ENCODE data around the gene KLHL17. TPM values are rescaled to one million over a fixed set of nuclear protein-coding genes. Genes with fewer than 3 reads are reported as not detected.
"Not testable (repeated sequence)": the region's sequence is repeated elsewhere in the genome, so short reads cannot be mapped to it uniquely, and the experiment has no call there.

KLHL17 gene
- total RNA-seq, 2 donors from 2014 or later = 4.2 to 15.3 TPM

DNA sequence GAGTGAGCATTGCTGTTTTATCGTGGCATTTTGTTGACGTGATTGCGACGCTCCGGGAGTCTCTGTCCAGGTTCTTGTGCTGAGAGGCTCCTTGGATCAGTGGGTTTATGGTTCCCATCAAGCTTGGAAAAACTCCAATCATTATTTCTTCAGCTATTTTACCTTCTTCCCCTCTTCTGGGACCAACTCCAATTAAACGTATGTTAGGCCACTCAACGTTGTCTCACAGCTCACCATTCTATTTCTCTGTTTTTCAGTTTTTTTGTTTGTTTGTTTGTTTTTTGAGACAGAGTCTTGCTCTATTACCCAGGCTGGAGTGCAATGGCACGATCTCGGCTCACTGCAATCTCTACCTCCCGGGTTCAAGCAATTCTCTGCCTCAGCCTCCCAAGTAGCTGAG is 31.5 kb downstream of the KLHL17 start:
- Histone ChIP-seq H3K27ac (no peak overlapping the region), H3K36me3 (no peaks in the 10 kb centered on the region), H3K27me3 (replicated peaks; ENCODE audit: insufficient read depth) (no peaks in the 10 kb centered on the region), H3K4me3 (no peak overlapping the region), H3K4me1 (ENCODE audit: control insufficient read depth in 1 of 2, low read depth in 2 of 2) (peaks cover 0 to under 1% of the 10 kb centered on the region in 2 donors), H3K9me3 (peaks cover 5% of the 10 kb centered on the region)
- TF ChIP-seq, protein P1, sequence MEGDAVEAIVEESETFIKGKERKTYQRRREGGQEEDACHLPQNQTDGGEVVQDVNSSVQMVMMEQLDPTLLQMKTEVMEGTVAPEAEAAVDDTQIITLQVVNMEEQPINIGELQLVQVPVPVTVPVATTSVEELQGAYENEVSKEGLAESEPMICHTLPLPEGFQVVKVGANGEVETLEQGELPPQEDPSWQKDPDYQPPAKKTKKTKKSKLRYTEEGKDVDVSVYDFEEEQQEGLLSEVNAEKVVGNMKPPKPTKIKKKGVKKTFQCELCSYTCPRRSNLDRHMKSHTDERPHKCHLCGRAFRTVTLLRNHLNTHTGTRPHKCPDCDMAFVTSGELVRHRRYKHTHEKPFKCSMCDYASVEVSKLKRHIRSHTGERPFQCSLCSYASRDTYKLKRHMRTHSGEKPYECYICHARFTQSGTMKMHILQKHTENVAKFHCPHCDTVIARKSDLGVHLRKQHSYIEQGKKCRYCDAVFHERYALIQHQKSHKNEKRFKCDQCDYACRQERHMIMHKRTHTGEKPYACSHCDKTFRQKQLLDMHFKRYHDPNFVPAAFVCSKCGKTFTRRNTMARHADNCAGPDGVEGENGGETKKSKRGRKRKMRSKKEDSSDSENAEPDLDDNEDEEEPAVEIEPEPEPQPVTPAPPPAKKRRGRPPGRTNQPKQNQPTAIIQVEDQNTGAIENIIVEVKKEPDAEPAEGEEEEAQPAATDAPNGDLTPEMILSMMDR (IDR thresholded peaks at IDR 0.05) = no peak
- ATAC-seq (ENCODE audit: insufficient number of reproducible peaks, low FRiP score, low read depth) (no peak), DNase-seq (ENCODE audit: low spot score) (no peak)

DNA sequence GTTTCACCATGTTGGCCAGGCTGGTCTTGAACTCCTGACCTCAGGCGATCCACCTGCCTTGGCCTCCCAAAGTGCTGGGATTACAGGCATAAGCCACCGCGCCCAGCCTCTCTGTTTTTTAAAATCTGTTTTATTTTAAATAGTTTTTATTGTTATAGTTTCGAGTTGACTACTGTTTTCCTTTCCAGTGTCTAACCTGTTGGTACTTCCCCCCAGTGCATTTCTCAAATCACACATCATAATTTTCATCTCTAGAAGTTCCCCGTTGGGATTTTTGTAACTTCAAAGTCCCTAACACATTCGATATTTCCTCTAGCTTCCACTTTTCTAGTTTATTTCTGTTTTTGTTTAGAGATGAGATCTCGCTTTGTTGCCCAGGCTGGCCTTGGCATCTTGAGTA is 32.0 kb downstream of the KLHL17 start:
- no peak overlapping the region for H3K4me3 ChIP-seq
- peaks cover 0 to 5% of the 10 kb centered on the region in 2 donors for H3K4me1 ChIP-seq (ENCODE audit: control insufficient read depth in 1 of 2, low read depth in 2 of 2)
- TF ChIP-seq, protein P1 (IDR thresholded peaks at IDR 0.05) = no peak
- H3K9me3 ChIP-seq = peaks cover 5% of the 10 kb centered on the region
- no peak for ATAC-seq (ENCODE audit: insufficient number of reproducible peaks, low FRiP score, low read depth)
- H3K27me3 ChIP-seq (replicated peaks; ENCODE audit: insufficient read depth) = no peaks in the 10 kb centered on the region
- no peaks in the 10 kb centered on the region for H3K36me3 ChIP-seq
- DNase-seq (ENCODE audit: low spot score) = no peak
- H3K27ac ChIP-seq = no peak overlapping the region

DNA sequence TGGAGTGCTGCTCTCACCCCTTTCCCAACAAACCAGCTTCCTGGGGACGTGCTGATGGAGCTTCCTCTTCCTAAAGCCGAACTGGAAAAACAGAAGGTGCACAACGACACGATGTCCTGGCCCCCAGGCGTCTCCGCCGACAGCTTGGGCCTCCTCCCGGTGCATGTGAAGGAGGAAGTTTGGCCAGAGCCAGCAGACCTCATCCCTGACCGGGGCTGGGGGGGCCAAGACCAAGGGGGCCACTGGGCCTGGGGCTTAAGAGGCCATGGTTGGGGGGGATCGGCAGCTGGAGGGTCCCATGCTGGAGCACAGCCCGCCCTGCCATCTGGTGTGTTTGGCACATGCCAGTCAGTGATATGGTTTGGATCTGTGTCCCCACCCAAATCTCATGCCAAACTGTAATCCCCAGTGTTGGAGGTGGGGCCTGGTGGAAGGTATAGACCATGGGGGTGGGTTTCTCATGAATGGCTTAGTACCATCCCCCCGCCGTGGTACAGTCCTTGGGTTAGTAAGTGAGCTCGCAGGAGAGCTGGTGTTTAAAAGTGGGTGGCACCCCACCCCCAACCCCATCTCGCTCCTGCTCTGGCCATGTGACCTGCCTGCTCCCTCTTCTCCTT is 33.1 kb downstream of the KLHL17 start:
- ATAC-seq (ENCODE audit: insufficient number of reproducible peaks, low FRiP score, low read depth) = no peak

DNA sequence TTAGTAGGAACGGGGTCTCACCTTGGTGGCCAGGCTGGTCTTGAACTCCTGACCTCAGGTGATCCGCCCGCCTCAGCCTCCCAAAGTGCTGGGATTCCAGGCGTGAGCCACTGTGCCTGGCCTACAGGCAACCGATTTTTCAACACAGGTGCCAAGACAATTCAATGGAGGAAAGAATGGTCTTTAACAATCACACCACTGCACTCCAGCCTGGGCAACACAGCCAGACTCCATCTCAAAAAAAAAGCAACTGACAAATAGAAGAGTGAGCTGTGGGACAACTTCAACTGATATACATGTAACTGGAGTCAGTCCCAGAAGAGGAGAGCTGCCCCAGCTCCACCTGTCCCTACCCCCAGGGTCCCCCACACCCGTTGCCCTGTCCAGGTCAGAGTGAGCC is 34.2 kb downstream of the KLHL17 start:
- DNase-seq (ENCODE audit: low spot score); H3K27ac ChIP-seq; H3K9me3 ChIP-seq; H3K4me3 ChIP-seq; ATAC-seq (ENCODE audit: insufficient number of reproducible peaks, low FRiP score, low read depth); H3K36me3 ChIP-seq; H3K27me3 ChIP-seq (replicated peaks; ENCODE audit: insufficient read depth): not testable (repeated sequence)
- peaks cover 9 to 16% of the 10 kb centered on the region in 2 donors for H3K4me1 ChIP-seq (ENCODE audit: control insufficient read depth in 1 of 2, low read depth in 2 of 2)

More for the DNA sequence above, 33.1 kb downstream of the KLHL17 start:
- TF ChIP-seq, protein P1 (IDR thresholded peaks at IDR 0.05) = no peak
- Histone ChIP-seq H3K27me3 (replicated peaks; ENCODE audit: insufficient read depth) (no peaks in the 10 kb centered on the region), H3K4me3 (no peak overlapping the region), H3K36me3 (no peaks in the 10 kb centered on the region), H3K4me1 (ENCODE audit: control insufficient read depth in 1 of 2, low read depth in 2 of 2) (peaks cover 5 to 16% of the 10 kb centered on the region in 2 donors), H3K27ac (no peak overlapping the region), H3K9me3 (peaks cover 5% of the 10 kb centered on the region)
- DNase-seq (ENCODE audit: low spot score) = no peak

DNA sequence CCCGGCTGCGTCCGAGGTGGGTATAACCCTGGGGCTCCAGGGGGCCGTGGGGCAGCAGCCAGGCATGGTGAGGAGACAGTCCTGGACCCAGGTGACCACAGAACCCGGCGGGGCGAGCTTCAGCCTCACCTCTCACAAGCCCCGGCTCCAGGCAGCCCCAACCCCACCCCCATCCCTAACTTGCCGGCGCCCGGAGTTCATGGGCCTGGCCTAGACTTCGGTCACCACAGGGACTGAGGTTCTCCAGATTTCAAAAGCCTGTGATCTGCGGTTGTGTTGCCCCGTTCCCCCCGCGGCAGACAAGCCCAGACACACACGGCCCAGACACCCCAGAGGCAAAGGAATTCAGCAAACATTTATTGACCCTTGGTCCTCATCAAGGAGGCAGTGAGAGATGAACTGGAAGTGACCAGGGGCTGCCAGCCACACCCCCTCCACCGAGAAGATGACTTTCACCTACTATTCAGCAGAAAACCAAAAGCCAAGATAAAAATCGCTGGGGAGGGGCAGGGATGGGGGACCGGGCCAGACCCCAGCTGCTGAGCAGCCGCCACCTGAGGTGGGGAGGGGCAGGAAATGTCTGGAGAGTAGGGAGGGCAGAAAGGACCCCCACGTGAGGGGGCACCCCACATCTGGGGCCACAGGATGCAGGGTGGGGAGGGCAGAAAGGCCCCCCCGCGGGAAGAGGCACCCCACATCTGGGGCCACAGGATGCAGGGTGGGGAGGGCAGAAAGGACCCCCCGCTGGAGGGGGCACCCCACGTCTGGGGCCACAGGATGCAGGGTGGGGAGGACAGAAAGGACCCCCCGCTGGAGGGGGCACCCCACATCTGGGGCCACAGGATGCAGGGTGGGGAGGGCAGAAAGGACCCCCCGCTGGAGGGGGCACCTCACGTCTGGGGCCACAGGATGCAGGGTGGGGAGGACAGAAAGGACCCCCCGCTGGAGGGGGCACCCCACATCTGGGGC is 35.6 kb downstream of the KLHL17 start:
- H3K36me3 ChIP-seq = no peaks in the 10 kb centered on the region
- no peak overlapping the region for H3K27ac ChIP-seq
- no peak overlapping the region for H3K4me3 ChIP-seq
- H3K4me1 ChIP-seq (ENCODE audit: control insufficient read depth in 1 of 2, low read depth in 2 of 2) = peaks cover 9 to 21% of the 10 kb centered on the region in 2 donors
- no peak for DNase-seq (ENCODE audit: low spot score)
- H3K9me3 ChIP-seq = peaks cover 5% of the 10 kb centered on the region
- no peak for ATAC-seq (ENCODE audit: insufficient number of reproducible peaks, low FRiP score, low read depth)
- TF ChIP-seq, protein P1 (IDR thresholded peaks at IDR 0.05) = no peak
- no peaks in the 10 kb centered on the region for H3K27me3 ChIP-seq (replicated peaks; ENCODE audit: insufficient read depth)
